HUDEP-2 (cell line): ENCODE measurements around the gene HAGH.
A peak's percentile ranks its signal among the peaks of the same experiment; 100 is the strongest.

ENCODE experiments used
- DNase-seq, 76 experiments: peaks; one replicate each; lab custom pipeline; 2025; ENCODE audit not compliant: unreplicated experiment in 76 of 76; lab: John Stamatoyannopoulos, UW

HAGH gene

DNA sequence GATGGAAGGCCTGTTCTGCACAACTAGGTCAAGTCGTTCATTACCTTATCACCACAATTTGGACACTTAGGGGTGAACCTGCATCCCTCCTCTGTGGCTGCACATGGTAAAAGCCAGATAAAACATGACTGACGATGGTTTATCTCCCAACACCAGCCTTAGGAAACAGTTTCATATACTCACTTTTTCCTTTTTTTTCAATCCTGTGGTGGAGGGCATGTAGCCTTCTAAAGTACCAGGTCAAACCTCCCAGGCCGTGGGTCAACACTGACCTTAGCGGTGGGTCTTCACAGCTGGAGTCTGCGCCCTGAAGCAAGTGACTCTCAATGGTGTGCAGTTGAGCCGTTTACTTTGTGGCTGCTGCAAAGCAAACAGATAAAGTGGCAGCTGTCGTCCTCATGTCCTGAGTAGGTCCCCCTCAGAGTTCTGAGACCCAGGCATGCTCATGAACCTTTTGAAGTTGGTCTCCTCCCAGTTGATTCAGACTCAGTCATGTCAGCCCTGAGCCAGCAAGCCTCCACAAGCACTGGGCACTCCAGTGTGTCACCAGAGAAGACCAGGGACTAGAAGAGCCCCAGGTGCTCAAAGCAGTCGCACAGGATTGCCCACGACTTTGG, 6.3 kb upstream of the HAGH start:
- peak in 74 of 76 experiments; percentile 18 to 93 (median 74) for DNase-seq

GRCh38 chr16:1831186-1832075, 4.8 kb upstream of the HAGH start:
- DNase-seq = no peak

DNA sequence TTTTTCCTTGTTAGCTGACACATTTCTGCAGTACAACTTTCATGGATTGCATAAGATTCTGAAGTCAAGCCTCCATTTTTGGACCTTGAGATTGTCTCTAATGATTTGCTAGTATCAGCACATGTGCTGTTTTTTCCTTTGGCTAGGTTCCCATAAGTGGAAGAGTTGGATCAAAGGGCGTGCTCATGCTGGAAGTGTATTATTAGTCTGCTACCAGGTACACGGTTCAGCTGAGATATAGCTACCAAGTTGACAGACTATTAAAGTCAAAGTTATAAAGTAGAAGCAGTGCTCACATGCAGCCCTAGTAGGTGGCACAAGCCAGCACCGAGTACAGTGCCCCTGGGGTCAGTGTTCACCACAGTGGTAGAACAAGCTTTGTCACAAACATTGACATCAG, 3.6 kb upstream of the HAGH start:
- DNase-seq = peak in 1 of 76 experiments; percentile 26

- peak in 27 of 76 experiments; percentile 10 to 63 (median 39) for DNase-seq
Measured at GRCh38 chr16:1828645-1829410, 2.2 kb upstream of the HAGH start.

DNA sequence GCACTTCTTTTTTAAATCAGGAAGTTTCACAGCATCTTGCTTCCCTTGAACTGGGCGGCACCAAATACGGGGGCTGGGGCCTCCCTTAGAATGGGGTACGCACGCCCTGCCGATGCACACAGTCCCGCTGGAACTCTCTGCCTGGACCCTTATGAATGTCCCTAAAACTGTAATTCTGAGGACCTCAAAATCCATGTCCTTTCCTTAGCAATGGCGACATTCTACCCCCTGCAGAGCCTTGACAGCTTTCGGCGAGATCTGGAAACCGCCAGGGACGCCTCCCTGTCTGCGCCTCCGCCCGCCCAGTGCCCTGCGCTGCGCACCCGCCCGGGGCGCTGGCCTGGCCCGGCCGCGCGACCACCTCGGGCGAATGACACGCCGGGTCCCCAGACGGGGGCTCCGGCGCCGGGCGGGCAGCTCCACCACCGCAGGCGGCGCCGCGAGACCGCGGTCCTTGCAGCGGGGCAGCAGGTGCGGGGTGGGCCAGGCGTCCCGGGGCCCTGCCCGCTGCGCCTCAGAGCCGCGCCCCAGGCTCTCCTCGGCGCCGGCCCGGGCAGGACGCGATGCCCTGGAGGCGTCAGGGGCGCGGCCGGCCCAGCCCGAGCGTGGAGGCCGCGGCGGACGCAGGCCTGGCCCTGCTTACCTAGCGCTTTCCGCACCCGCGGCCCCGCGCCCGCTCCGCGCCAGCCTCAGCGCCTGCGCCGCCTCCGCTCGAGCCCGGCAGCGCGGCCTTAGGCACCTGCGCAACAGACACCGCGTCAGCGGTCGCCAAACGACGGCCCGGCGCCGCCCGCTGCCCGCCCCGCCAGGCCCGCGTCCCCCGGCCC, 548 bp downstream of the HAGH start:
- DNase-seq = peak in 40 of 76 experiments; percentile 21 to 74 (median 52)

GRCh38 chr16:1825381-1825863, 1.2 kb downstream of the HAGH start:
- DNase-seq = no peak

DNA sequence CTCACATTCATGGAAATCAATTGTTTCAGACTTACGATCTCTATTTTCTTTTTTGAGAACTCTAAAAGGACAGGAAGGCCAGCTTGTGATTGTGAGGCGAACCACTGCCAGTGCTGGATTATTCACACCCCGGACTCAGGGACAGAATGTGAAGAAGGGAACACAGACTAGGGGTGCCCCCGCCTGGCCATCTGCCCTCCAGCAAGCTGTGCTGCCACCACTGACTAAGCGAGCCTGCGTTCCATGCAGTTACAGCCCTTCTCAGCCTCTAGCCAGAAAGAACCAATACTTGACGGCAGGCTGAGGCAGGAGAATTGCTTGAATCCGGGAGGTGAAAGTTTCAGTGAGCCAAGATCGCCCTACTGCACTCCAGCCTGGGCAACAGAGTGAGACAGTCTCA, 2.8 kb downstream of the HAGH start:
- DNase-seq = peak in 72 of 76 experiments; percentile 59 to 91 (median 79)

DNA sequence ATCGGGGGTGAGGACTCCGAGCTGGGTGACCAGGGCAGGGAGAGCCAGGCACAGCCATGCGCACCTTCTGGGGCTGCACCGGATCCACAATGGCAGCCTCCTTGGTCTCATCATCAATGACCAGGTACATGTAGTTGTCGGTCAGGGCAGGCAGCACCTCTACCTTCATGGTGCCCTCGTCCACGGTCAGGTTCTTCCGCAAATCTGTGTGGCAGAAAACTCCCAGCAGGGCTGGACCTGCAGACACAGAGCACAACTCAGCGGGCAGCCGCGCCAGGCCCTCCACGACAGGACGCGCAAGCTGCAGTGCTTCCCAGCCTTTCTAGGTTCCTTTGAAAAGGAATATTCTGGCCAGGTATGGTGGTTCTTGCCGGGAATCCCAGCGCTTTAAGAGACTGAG, 3.8 kb downstream of the HAGH start:
- DNase-seq = no peak

DNA sequence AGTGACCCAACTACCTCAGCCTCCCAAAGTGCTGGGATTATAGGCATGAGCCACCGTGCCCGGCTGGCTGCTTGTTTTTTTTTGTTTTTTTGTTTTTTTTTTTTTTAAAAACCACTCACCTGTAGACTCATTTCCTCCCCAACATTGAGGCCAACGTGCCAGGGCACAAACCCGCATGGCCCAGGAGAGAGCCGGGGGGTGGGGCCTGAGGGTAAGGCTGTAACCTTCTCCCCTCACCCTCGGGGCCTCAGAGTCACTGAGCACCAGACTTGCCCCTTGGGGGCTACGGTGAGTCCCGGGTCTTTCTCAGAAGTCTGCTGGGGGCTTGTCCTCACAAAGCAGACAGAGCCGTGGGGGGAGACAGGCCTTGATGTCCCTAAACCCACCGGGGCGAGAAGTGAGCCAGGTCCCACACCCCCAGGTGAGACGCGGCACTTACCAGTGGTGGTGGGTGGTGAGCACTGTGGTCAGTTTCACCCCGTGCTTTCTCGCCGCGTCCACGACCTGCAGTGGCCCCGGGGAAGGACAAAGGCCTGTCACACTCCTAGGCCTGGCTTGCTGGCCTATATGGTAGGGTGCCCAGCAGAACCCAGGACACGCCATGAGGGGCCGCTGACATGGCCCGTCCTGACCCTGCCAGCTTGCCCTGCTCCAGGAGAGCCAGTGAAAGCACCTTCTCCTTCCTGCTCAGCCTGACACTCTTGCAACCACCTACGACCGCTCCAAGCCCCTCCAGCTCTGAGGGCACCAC, 4.6 kb downstream of the HAGH start:
- DNase-seq = no peak

- DNase-seq = no peak
Measured at GRCh38 chr16:1820946-1821290, 5.7 kb downstream of the HAGH start.

DNA sequence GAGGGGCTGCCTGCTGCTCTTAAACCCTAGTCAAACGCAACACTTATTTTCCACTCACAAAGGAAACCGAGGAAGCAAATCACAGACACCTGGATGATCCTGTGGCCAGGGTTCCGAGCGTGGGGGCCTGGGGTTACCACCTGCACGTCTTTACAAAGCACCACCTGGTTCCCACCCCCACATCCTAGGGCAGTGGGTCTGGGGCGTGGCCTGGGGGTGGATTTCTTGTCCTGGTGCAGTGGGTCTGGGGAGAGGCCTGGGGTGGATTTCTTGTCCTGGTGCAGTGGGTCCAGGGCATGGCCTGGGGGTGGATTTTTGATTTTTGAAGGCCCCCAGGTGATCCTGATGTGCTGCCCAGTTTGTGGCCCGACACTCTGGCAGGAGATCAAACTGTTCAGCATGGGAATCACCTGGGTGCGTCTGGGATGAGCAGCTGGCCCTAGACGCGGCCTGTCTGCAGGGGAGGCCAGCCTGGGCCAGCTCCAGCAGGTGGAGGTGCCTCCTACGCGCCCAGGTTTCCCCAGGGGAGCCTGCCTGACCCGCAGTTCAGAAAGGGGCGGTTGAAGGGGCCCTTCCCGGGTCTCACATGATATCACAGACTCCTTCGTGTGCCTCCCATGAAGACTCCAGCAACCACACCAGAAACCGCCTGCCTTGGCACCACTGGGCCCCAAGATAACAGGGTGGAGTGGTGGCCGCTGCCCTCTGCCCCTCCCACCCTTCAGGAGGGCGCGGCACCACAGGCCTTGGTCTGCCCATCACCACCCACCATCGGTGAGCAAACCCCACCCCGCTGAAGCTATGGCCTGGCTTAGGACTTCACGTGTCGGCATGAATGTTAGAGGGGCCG, 6.3 kb downstream of the HAGH start:
- DNase-seq = peak in 75 of 76 experiments; percentile 76 to 97 (median 92)

- DNase-seq = no peak
Measured at GRCh38 chr16:1819611-1820010, 7.0 kb downstream of the HAGH start.

- no peak for DNase-seq
Measured at GRCh38 chr16:1818873-1819525, 7.6 kb downstream of the HAGH start.

DNA sequence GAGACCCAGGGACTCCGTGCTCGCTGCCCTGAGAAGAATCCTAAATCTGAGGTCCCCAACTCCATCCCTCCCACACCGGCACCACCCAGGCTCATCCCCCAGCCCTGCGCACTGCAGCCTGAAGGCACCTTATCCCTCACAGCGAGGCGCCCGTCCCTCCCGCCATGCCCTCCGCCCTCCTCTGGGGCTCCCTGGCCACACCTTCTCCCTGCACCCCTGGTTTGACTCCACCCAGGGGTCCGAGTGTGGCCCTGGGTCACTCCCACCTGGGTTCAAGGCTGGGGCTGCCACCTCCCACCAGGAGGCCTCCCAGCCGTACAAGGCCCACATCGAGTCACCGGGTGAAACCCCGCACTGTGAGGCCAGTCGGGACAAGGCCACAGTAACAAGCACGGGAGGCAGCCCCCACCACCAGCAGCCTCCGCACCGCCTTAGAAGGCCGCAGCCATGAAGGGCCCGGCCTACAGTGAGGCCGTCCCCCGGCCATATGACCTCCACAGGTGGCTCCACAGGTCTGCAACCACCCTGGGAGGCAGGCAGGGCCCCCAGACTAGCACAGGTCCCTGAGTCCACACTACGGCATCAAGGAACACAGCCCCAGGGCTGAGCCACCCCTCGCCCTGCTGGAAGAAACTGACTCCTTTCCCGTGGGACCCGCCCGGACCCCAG, 8.3 kb downstream of the HAGH start:
- no peak for DNase-seq

DNA sequence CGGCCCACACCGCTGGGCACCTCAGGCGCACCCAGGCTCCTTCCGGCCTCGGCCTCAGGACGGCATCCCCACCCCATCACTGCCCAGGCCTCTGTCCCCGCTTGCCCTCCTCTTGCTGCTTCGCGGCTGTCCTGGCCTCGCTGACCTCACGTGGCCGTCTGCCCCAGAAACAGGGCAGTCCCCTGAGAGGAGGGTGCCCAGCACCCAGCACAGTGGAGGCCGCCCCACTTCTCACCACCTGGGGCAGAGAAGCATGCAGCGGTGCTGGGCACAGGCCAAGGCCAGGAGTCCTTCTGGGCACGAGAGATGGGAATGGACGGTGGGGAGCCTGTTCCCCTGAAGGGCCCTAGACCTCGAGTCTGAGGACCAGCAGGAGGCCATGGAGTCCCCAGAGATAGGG, 8.9 kb downstream of the HAGH start:
- DNase-seq = no peak

DNA sequence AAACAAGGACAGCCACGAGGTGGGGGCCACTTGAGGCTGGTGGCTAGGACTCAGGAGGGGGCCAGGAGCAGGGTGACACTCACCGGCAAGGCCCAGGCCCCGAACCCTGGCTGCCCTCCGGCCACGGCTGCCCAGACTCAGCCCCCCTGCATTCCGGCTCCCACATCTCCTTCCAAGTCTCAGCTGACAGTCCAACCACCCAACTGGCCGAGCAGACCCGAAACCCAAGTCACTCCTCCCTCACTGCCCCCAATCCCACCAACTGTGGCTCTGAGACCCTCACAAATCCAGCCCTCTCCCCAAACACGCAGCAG, 9.4 kb downstream of the HAGH start:
- DNase-seq = no peak

GRCh38 chr16:1816396-1817275, 10.0 kb downstream of the HAGH start:
- no peak for DNase-seq
